Measurements from ENCODE around the gene CNTNAP5.

Gene CNTNAP5

DNA sequence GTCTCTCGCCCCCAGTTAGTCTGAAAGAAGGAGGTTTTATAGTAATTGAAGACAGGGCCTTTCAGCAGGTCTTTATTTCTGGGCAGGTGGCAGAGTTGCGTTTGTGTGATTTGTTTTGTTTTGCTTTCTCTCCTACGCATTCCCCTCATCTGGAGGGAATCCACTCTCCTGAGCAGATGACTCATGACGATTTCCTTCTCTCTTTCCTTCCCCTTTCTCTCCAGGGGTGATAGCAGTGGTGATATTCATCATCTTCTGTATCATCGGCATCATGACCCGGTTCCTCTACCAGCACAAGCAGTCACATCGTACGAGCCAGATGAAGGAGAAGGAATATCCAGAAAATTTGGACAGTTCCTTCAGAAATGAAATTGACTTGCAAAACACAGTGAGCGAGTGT, 888.8 kb downstream of the CNTNAP5 start:
- H3K9ac ChIP-seq (ENCODE audit: insufficient read length, low read depth) = no peak overlapping the region
- H3K36me3 ChIP-seq (ENCODE audit: insufficient read depth, insufficient read length, low read length) = no peaks in the 10 kb centered on the region
- H3K4me3 ChIP-seq (ENCODE audit: insufficient read length, low read depth) = no peak overlapping the region
- TF ChIP-seq ZNF274 (IDR thresholded peaks at IDR 0.05; ENCODE audit: low read depth, low read length) (no peak), SUZ12 (IDR thresholded peaks at IDR 0.05; ENCODE audit: extremely low read depth, insufficient read depth, insufficient read length) (no peak), YY1 (IDR thresholded peaks at IDR 0.05; ENCODE audit: insufficient read depth, insufficient read length) (no peak)
- H3K4me1 ChIP-seq (ENCODE audit: insufficient read depth, insufficient read length) = no peaks in the 10 kb centered on the region
- H3K9me3 ChIP-seq (ENCODE audit: insufficient read depth, low read length) = no peaks in the 10 kb centered on the region
- DNase-seq (ENCODE audit: low read depth, low spot score) = no peak
- no peaks in the 10 kb centered on the region for H3K27me3 ChIP-seq (ENCODE audit: insufficient read depth, insufficient read length)

GRCh38 chr2:124915567-124915966, 890.5 kb downstream of the CNTNAP5 start:
- Histone ChIP-seq H3K27me3 (ENCODE audit: insufficient read depth, insufficient read length) (no peaks in the 10 kb centered on the region), H3K36me3 (ENCODE audit: insufficient read depth, insufficient read length, low read length) (no peaks in the 10 kb centered on the region), H3K4me1 (ENCODE audit: insufficient read depth, insufficient read length) (no peaks in the 10 kb centered on the region), H3K4me3 (ENCODE audit: insufficient read length, low read depth) (no peak overlapping the region), H3K9me3 (ENCODE audit: insufficient read depth, low read length) (no peaks in the 10 kb centered on the region), H3K9ac (ENCODE audit: insufficient read length, low read depth) (no peak overlapping the region)
- no peak for TF ChIP-seq SUZ12 (IDR thresholded peaks at IDR 0.05; ENCODE audit: extremely low read depth, insufficient read depth, insufficient read length)
- no peak for TF ChIP-seq ZNF274 (IDR thresholded peaks at IDR 0.05; ENCODE audit: low read depth, low read length)
- TF ChIP-seq YY1 (IDR thresholded peaks at IDR 0.05; ENCODE audit: insufficient read depth, insufficient read length) = no peak
- DNase-seq (ENCODE audit: low read depth, low spot score) = no peak

DNA sequence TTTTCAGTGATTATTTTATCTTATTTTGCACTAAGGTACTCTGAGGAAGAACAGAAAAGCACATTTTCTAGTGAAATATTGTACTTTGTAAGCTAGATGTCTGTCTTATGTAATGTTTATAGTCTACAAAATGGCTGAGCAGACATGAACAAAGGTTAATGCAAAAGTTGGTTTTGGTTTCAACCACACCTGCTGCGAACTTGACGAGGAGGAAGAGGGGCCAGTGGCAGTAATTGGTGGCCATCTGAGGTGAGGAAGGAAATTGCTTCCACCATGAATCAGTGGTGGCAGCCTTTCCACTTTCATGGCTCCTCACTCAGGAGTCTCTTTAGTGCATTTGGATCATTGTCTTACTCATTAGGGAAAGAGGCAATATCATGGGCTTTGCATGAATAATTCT, 894.2 kb downstream of the CNTNAP5 start:
- Histone ChIP-seq H3K4me3 (ENCODE audit: insufficient read length, low read depth) (no peak overlapping the region), H3K9ac (ENCODE audit: insufficient read length, low read depth) (no peak overlapping the region), H3K9me3 (ENCODE audit: insufficient read depth, low read length) (no peaks in the 10 kb centered on the region), H3K36me3 (ENCODE audit: insufficient read depth, insufficient read length, low read length) (no peaks in the 10 kb centered on the region), H3K4me1 (ENCODE audit: insufficient read depth, insufficient read length) (no peaks in the 10 kb centered on the region), H3K27me3 (ENCODE audit: insufficient read depth, insufficient read length) (no peaks in the 10 kb centered on the region)
- no peak for TF ChIP-seq ZNF274 (IDR thresholded peaks at IDR 0.05; ENCODE audit: low read depth, low read length)
- no peak for TF ChIP-seq YY1 (IDR thresholded peaks at IDR 0.05; ENCODE audit: insufficient read depth, insufficient read length)
- TF ChIP-seq SUZ12 (IDR thresholded peaks at IDR 0.05; ENCODE audit: extremely low read depth, insufficient read depth, insufficient read length) = no peak
- DNase-seq (ENCODE audit: low read depth, low spot score) = no peak

DNA sequence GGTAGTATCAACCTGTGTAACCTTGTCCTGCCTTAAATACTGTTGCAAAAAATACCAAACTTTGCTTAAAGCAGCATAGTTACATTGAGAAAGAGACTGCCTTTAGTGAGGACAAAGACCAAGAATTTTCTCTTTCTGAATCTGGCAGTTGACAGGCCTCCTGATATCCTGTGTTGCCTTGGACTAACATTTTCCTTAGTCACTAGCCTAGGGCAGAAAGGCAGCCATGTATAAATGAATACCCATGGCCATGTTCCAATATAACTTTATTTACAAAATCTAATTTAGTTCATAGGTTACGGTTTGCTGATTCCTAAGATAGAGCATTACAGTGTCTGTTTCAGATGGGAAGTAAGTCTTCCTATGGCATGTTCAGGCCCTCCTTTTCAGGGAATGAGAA, 895.4 kb downstream of the CNTNAP5 start:
- H3K27me3 ChIP-seq (ENCODE audit: insufficient read depth, insufficient read length) = no peaks in the 10 kb centered on the region
- no peak overlapping the region for H3K9ac ChIP-seq (ENCODE audit: insufficient read length, low read depth)
- TF ChIP-seq YY1 (IDR thresholded peaks at IDR 0.05; ENCODE audit: insufficient read depth, insufficient read length) (no peak), ZNF274 (IDR thresholded peaks at IDR 0.05; ENCODE audit: low read depth, low read length) (no peak), SUZ12 (IDR thresholded peaks at IDR 0.05; ENCODE audit: extremely low read depth, insufficient read depth, insufficient read length) (no peak)
- H3K4me1 ChIP-seq (ENCODE audit: insufficient read depth, insufficient read length) = no peaks in the 10 kb centered on the region
- no peaks in the 10 kb centered on the region for H3K9me3 ChIP-seq (ENCODE audit: insufficient read depth, low read length)
- H3K36me3 ChIP-seq (ENCODE audit: insufficient read depth, insufficient read length, low read length) = no peaks in the 10 kb centered on the region
- no peak for DNase-seq (ENCODE audit: low read depth, low spot score)
- H3K4me3 ChIP-seq (ENCODE audit: insufficient read length, low read depth) = no peak overlapping the region

DNA sequence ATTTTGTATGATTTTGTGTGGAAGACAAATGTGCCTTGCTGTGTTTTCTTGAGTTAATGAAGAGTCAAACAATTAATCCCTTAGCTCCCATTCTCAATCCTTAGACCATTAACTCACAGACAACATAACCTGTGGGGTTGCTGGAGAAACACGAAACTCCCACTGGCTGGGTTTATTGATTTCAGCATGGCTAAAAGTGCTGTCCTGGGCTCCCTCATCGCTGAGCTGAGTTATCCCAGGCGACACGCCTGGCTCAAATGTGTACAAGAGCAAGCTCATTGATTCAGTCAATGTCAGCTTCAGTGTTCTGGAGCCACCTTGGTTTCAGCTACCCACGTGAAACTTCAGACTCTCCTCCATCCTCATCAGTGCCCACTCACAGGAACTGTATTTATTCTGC, 896.1 kb downstream of the CNTNAP5 start:
- DNase-seq (ENCODE audit: low read depth, low spot score) = no peak
- Histone ChIP-seq H3K27me3 (ENCODE audit: insufficient read depth, insufficient read length) (no peaks in the 10 kb centered on the region), H3K4me3 (ENCODE audit: insufficient read length, low read depth) (no peak overlapping the region), H3K4me1 (ENCODE audit: insufficient read depth, insufficient read length) (no peaks in the 10 kb centered on the region), H3K9me3 (ENCODE audit: insufficient read depth, low read length) (no peaks in the 10 kb centered on the region), H3K36me3 (ENCODE audit: insufficient read depth, insufficient read length, low read length) (no peaks in the 10 kb centered on the region), H3K9ac (ENCODE audit: insufficient read length, low read depth) (no peak overlapping the region)
- TF ChIP-seq SUZ12 (IDR thresholded peaks at IDR 0.05; ENCODE audit: extremely low read depth, insufficient read depth, insufficient read length) = no peak

GRCh38 chr2:124923097-124923496, 898.0 kb downstream of the CNTNAP5 start:
- no peaks in the 10 kb centered on the region for H3K27me3 ChIP-seq (ENCODE audit: insufficient read depth, insufficient read length)
- no peak for DNase-seq (ENCODE audit: low read depth, low spot score)
- no peaks in the 10 kb centered on the region for H3K9me3 ChIP-seq (ENCODE audit: insufficient read depth, low read length)
- TF ChIP-seq ZNF274 (IDR thresholded peaks at IDR 0.05; ENCODE audit: low read depth, low read length) (no peak), SUZ12 (IDR thresholded peaks at IDR 0.05; ENCODE audit: extremely low read depth, insufficient read depth, insufficient read length) (no peak), YY1 (IDR thresholded peaks at IDR 0.05; ENCODE audit: insufficient read depth, insufficient read length) (no peak)
- H3K9ac ChIP-seq (ENCODE audit: insufficient read length, low read depth) = no peak overlapping the region
- no peaks in the 10 kb centered on the region for H3K4me1 ChIP-seq (ENCODE audit: insufficient read depth, insufficient read length)
- no peak overlapping the region for H3K4me3 ChIP-seq (ENCODE audit: insufficient read length, low read depth)
- H3K36me3 ChIP-seq (ENCODE audit: insufficient read depth, insufficient read length, low read length) = no peaks in the 10 kb centered on the region

DNA sequence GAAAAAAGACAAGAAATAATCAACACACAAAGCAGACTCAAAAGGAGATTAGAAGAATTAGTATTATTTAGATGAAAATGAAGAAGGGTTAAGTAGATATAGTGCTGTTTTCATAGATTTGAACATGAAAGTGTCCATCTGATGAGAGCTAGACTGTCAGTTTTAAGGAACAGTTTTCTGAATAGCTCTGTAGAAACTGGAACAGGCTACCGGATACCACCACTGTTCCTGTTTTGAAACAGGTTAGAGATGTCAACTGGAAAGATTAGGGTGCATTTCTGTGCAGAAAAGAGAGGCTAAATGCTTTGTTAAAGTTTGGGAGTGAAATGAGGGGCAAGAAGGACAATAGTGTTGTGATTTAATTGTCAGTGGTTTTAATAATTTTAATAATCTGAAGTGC, 908.8 kb downstream of the CNTNAP5 start:
- TF ChIP-seq SUZ12 (IDR thresholded peaks at IDR 0.05; ENCODE audit: extremely low read depth, insufficient read depth, insufficient read length) (no peak), YY1 (IDR thresholded peaks at IDR 0.05; ENCODE audit: insufficient read depth, insufficient read length) (no peak), ZNF274 (IDR thresholded peaks at IDR 0.05; ENCODE audit: low read depth, low read length) (no peak)

GRCh38 chr2:124953921-124954320, 928.8 kb downstream of the CNTNAP5 start:
- H3K9ac ChIP-seq (ENCODE audit: insufficient read length, low read depth) = no peak overlapping the region
- no peaks in the 10 kb centered on the region for H3K9me3 ChIP-seq (ENCODE audit: insufficient read depth, low read length)
- H3K36me3 ChIP-seq (ENCODE audit: insufficient read depth, insufficient read length, low read length) = no peaks in the 10 kb centered on the region
- DNase-seq (ENCODE audit: low read depth, low spot score) = no peak
- no peaks in the 10 kb centered on the region for H3K27me3 ChIP-seq (ENCODE audit: insufficient read depth, insufficient read length)
- no peak overlapping the region for H3K4me3 ChIP-seq (ENCODE audit: insufficient read length, low read depth)
- H3K4me1 ChIP-seq (ENCODE audit: insufficient read depth, insufficient read length) = no peaks in the 10 kb centered on the region
- no peak for TF ChIP-seq SUZ12 (IDR thresholded peaks at IDR 0.05; ENCODE audit: extremely low read depth, insufficient read depth, insufficient read length)
- no peak for TF ChIP-seq YY1 (IDR thresholded peaks at IDR 0.05; ENCODE audit: insufficient read depth, insufficient read length)
- TF ChIP-seq ZNF274 (IDR thresholded peaks at IDR 0.05; ENCODE audit: low read depth, low read length) = no peak

More for the DNA sequence above, 908.8 kb downstream of the CNTNAP5 start:
- Histone ChIP-seq H3K27me3 (ENCODE audit: insufficient read depth, insufficient read length) (no peaks in the 10 kb centered on the region), H3K9me3 (ENCODE audit: insufficient read depth, low read length) (no peaks in the 10 kb centered on the region), H3K4me3 (ENCODE audit: insufficient read length, low read depth) (no peak overlapping the region), H3K4me1 (ENCODE audit: insufficient read depth, insufficient read length) (no peaks in the 10 kb centered on the region), H3K36me3 (ENCODE audit: insufficient read depth, insufficient read length, low read length) (no peaks in the 10 kb centered on the region), H3K9ac (ENCODE audit: insufficient read length, low read depth) (no peak overlapping the region)
- DNase-seq (ENCODE audit: low read depth, low spot score) = no peak
